AG04449 (cell line): ENCODE results near the gene NTPCR.

Experiments
- CTCF ChIA-PET: fragments of 350-600 bp; formaldehyde crosslinking; extraction: SDS; loops from one replicate; lab custom pipeline; 2021; ENCODE audit warnings: antibody characterized with exemption; lab: Yijun Ruan, JAX
- POLR2A ChIA-PET: fragments of 400-600, 350-600 bp; formaldehyde crosslinking; extraction: SDS; loops from one replicate; lab custom pipeline; 2020; ENCODE audit warnings: antibody characterized with exemption, inconsistent platforms; lab: Yijun Ruan, JAX
- DNase-seq: peaks from one replicate; pipeline ENCODE4 v3.0.0-alpha.2; 2010; ENCODE audit warnings: low read depth, low spot score
- H3K4me3 ChIP-seq: 2 replicates; pipeline ENCODE4 v1.5.1; 2011; ENCODE audit warnings: low read depth, mild to moderate bottlenecking, control low read depth, low read length
- CTCF ChIP-seq: IDR thresholded peaks from one replicate; pipeline ENCODE4 v1.5.1; 2011; ENCODE audit warnings: mild to moderate bottlenecking, moderate library complexity, low read length, control low read depth, inconsistent platforms; ENCODE audit not compliant: insufficient read depth; ENCODE audit errors: missing control alignments

The NTPCR gene

GRCh38 chr1:232985882-232986526, 35.6 kb downstream of the NTPCR start:
- POLR2A ChIA-PET, result no interaction called here
- CTCF ChIA-PET, result no interaction called here
- DNase-seq, result no peak
- TF ChIP-seq CTCF, result no peak
- no peak overlapping the region for H3K4me3 ChIP-seq

- no peak overlapping the region for H3K4me3 ChIP-seq
- ChIA-PET POLR2A (no interaction called here), CTCF (no interaction called here)
- TF ChIP-seq CTCF, result no peak
- DNase-seq, result no peak
These were observed 36.1 kb downstream of the NTPCR start for GRCh38 chr1:232986527-232986922.

- DNase-seq, result no peak
- CTCF ChIA-PET, result no interaction called here
- no peak overlapping the region for H3K4me3 ChIP-seq
- no peak for TF ChIP-seq CTCF
- POLR2A ChIA-PET, result no interaction called here
These were observed 36.8 kb downstream of the NTPCR start for GRCh38 chr1:232987046-232987773.

DNA sequence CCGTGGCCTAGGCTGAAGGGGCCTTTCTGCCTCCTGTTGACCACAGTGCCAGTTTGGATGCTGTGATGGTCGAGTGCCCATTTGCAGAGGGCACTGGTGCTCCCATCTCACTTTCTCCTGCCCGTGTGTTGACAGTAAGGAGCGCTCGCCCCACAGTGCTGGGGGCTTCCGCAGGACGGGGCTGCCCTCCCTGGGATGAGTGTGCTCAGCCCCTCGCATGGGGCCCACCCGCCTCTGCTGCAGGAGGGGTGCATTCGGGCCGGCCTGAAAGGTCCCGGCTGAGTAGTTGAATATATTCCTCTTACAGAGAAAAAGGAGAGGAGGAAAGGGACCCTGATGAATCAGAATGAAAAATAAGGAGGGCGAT, 37.3 kb downstream of the NTPCR start:
- POLR2A ChIA-PET, result interaction anchor here (0.7 kb wide), 1 partner anchor 125 kb away, joined by 3 read pairs; no protein-coding TSS in a partner anchor
- CTCF ChIA-PET, result no interaction called here
- no peak for DNase-seq
- no peak overlapping the region for H3K4me3 ChIP-seq
- no peak for TF ChIP-seq CTCF

GRCh38 chr1:232988572-232989040, 38.2 kb downstream of the NTPCR start:
- TF ChIP-seq CTCF, result no peak
- DNase-seq, result no peak
- POLR2A ChIA-PET, result no interaction called here

More at GRCh38 chr1:232988572-232989040, 38.2 kb downstream of the NTPCR start:
- CTCF ChIA-PET, result no interaction called here
- H3K4me3 ChIP-seq, result no peak overlapping the region
